HEK293T (cell line): ENCODE measurements around the gene NFKBIE.

Source experiments
- CTCF ChIA-PET: fragments of 350-600 bp; formaldehyde crosslinking; extraction: SDS; loops from one replicate; lab custom pipeline; 2021; ENCODE audit warnings: antibody characterized with exemption, inconsistent platforms; lab: Yijun Ruan, JAX
- POLR2A ChIA-PET: fragments of 350-600 bp; formaldehyde crosslinking; extraction: SDS; loops from one replicate; lab custom pipeline; 2020; ENCODE audit warnings: antibody characterized with exemption, inconsistent platforms; lab: Yijun Ruan, JAX
- DNase-seq: peaks from one replicate; pipeline ENCODE4 v3.0.0; 2012; ENCODE audit warnings: mixed read lengths; ENCODE audit errors: extremely low spot score
- ARNT ChIP-seq: fragments of 450-650 bp; IDR thresholded peaks from 2 replicates; pipeline ENCODE4 v1.6.1; 2017; ENCODE audit warnings: mild to moderate bottlenecking
- BHLHE40 ChIP-seq: fragments of 450-650 bp; IDR thresholded peaks from 2 replicates; pipeline ENCODE4 v1.6.1; 2016; ENCODE audit warnings: mild to moderate bottlenecking, moderate library complexity, borderline replicate concordance
- CTBP1 ChIP-seq: fragments of 450-650 bp; IDR thresholded peaks from 2 replicates; pipeline ENCODE4 v1.6.1; 2016; ENCODE audit warnings: borderline replicate concordance
- ELF4 ChIP-seq: fragments of 450-650 bp; IDR thresholded peaks from 2 replicates; pipeline ENCODE4 v1.6.1; 2017; ENCODE audit warnings: antibody characterized with exemption
- FOXA1 ChIP-seq: fragments of 450-650 bp; IDR thresholded peaks from 2 replicates; pipeline ENCODE4 v1.6.1; 2016; ENCODE audit warnings: mild to moderate bottlenecking
- FOXK2 ChIP-seq: fragments of 450-650 bp; IDR thresholded peaks from 2 replicates; pipeline ENCODE4 v1.6.1; 2016; ENCODE audit warnings: mild to moderate bottlenecking
- FOXM1 ChIP-seq: fragments of 450-650 bp; IDR thresholded peaks from 2 replicates; pipeline ENCODE4 v1.6.1; 2017; ENCODE audit warnings: mild to moderate bottlenecking, borderline replicate concordance
- HDGF ChIP-seq: fragments of 450-650 bp; IDR thresholded peaks from 2 replicates; pipeline ENCODE4 v1.6.1; 2017; ENCODE audit warnings: antibody characterized with exemption, borderline replicate concordance
- L3MBTL2 ChIP-seq: fragments of 450-650 bp; conservative IDR thresholded peaks from 2 replicates; pipeline ENCODE4 v1.6.1; 2016; ENCODE audit warnings: mild to moderate bottlenecking
- LEF1 ChIP-seq: fragments of 450-650 bp; IDR thresholded peaks from 2 replicates; pipeline ENCODE4 v1.6.1; 2017; ENCODE audit warnings: mild to moderate bottlenecking, borderline replicate concordance
- NFRKB ChIP-seq: fragments of 450-650 bp; IDR thresholded peaks from 2 replicates; pipeline ENCODE4 v1.6.1; 2016; ENCODE audit warnings: mild to moderate bottlenecking, moderate library complexity
- SP1 ChIP-seq: fragments of 450-650 bp; IDR thresholded peaks from 2 replicates; pipeline ENCODE4 v1.6.1; 2017
- SUZ12 ChIP-seq: fragments of 450-650 bp; IDR thresholded peaks from 2 replicates; pipeline ENCODE4 v1.6.1; 2016; ENCODE audit warnings: mild to moderate bottlenecking
- TARDBP ChIP-seq: fragments of 450-650 bp; IDR thresholded peaks from 2 replicates; pipeline ENCODE4 v1.6.1; 2016
- ZNF384 ChIP-seq: fragments of 450-650 bp; IDR thresholded peaks from 2 replicates; pipeline ENCODE4 v1.6.1; 2016
- TF ChIP-seq, protein P1 (sequence below): fragments of 450-650 bp; IDR thresholded peaks from 2 replicates; pipeline ENCODE4 v1.6.1; 2016

The NFKBIE gene

DNA sequence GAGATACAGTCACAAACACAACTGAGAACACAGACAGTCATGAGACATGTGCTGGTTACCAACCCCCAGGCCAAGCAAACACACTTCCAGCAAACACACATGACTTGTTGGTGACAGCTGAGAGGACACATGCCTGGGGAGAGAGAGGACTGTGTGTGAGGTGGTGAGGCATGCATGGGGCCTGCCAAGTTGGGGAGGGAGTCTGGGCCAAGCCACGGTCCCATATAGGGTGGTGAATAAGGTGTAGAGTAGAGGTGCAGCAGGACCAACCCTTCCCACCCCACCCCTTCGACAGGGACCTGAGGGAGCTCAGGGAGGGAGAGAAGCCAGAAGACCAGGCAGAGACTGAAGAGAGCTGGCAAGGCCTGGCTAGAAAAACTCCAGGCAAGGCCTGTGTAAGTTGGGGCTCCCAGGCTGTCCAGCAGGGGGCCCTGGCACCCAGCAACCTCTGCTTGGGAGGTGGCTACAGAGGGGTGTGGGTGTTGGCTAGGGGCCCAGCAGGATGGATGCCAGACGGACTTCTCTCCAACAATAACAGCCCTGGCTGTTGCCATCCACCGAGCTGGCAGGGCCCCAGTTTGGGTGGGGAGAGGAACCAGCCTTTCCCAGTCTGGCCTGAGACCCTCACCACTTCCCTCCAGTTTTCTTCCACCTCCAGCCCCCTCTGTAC is 43.9 kb downstream of the NFKBIE start:
- CTCF ChIA-PET: interaction anchor here (0.6 to 1.8 kb wide), 2 partner anchors 13 kb away, joined by 4 read pairs; no protein-coding TSS in a partner anchor
- no peak for TF ChIP-seq ZNF384
- no peak for TF ChIP-seq FOXK2
- TF ChIP-seq BHLHE40: no peak
- no peak for TF ChIP-seq CTBP1
- no peak for TF ChIP-seq ELF4
- TF ChIP-seq NFRKB: no peak
- no peak for TF ChIP-seq LEF1
- TF ChIP-seq L3MBTL2: no peak
- no peak for TF ChIP-seq HDGF
- TF ChIP-seq FOXA1: no peak
- TF ChIP-seq FOXM1: no peak
- no peak for TF ChIP-seq SUZ12
- POLR2A ChIA-PET: interaction anchor here (1.0 to 8.0 kb wide), 2 partner anchors 25 to 31 kb away, joined by 3 to 65 read pairs; partner anchors contain the start of gene HSP90AB1
- peak; percentile 37 for DNase-seq

DNA sequence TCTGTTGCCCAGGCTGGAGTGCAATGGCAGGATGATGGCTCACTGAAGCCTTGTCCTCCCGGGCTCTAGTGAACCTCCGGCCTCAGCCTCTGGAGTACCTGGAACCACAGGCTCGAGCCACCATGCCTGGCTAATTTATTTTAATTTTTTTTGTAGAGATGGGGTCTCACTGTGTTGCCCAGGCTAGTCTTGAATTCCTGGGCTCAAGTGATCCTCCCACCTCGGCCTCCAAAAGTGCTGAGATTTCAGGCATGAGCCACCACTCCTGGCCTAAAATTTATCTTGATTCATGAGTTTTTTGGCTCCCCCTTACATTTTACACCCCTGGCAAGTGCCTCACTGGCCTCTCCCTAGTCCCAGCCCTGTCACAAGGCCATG is 44.4 kb downstream of the NFKBIE start:
- DNase-seq: no peak
- ChIA-PET POLR2A (interaction anchor here (1.0 to 8.0 kb wide), 2 partner anchors 26 to 31 kb away, joined by 3 to 65 read pairs; partner anchors contain the start of gene HSP90AB1), CTCF (interaction anchor here (0.6 kb wide), 2 partner anchors 13 to 20 kb away, joined by 3 to 4 read pairs; no protein-coding TSS in a partner anchor)
- TF ChIP-seq CTBP1 (no peak), SP1 (no peak)

- no peak for DNase-seq
- CTCF ChIA-PET: interaction anchor here (0.5 to 1.5 kb wide), 4 partner anchors 9 to 48 kb away, joined by 3 to 4 read pairs (median 4); no protein-coding TSS in a partner anchor
- POLR2A ChIA-PET: interaction anchor here (0.6 to 2.2 kb wide), 12 partner anchors 10 to 1206 kb away, joined by 3 to 14 read pairs (median 4); partner anchors contain the start of genes HSP90AB1, KLHDC3 and SLC35B2
- TF ChIP-seq BHLHE40 (no peak), ARNT (no peak), ZNF384 (no peak), CTBP1 (no peak), ELF4 (no peak), NFRKB (no peak), HDGF (no peak), L3MBTL2 (no peak), FOXK2 (no peak), TARDBP (no peak), FOXM1 (no peak), SP1 (no peak), SUZ12 (no peak), FOXA1 (no peak), LEF1 (no peak)
- TF ChIP-seq, protein P1, sequence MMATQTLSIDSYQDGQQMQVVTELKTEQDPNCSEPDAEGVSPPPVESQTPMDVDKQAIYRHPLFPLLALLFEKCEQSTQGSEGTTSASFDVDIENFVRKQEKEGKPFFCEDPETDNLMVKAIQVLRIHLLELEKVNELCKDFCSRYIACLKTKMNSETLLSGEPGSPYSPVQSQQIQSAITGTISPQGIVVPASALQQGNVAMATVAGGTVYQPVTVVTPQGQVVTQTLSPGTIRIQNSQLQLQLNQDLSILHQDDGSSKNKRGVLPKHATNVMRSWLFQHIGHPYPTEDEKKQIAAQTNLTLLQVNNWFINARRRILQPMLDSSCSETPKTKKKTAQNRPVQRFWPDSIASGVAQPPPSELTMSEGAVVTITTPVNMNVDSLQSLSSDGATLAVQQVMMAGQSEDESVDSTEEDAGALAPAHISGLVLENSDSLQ: no peak
These were observed 45.3 kb downstream of the NFKBIE start for GRCh38 chr6:44219815-44220784.

GRCh38 chr6:44219053-44219814 is 46.1 kb downstream of the NFKBIE start:
- DNase-seq: peak; percentile 66
- no peak for TF ChIP-seq TARDBP
- peak; percentile 95 for TF ChIP-seq L3MBTL2
- ChIA-PET POLR2A (interaction anchor here (0.6 to 2.2 kb wide), 12 partner anchors 10 to 1205 kb away, joined by 3 to 14 read pairs (median 4); partner anchors contain the start of genes HSP90AB1, KLHDC3 and SLC35B2), CTCF (interaction anchor here (0.5 to 1.5 kb wide), 6 partner anchors 9 to 85 kb away, joined by 3 to 5 read pairs (median 4); no protein-coding TSS in a partner anchor)

DNA sequence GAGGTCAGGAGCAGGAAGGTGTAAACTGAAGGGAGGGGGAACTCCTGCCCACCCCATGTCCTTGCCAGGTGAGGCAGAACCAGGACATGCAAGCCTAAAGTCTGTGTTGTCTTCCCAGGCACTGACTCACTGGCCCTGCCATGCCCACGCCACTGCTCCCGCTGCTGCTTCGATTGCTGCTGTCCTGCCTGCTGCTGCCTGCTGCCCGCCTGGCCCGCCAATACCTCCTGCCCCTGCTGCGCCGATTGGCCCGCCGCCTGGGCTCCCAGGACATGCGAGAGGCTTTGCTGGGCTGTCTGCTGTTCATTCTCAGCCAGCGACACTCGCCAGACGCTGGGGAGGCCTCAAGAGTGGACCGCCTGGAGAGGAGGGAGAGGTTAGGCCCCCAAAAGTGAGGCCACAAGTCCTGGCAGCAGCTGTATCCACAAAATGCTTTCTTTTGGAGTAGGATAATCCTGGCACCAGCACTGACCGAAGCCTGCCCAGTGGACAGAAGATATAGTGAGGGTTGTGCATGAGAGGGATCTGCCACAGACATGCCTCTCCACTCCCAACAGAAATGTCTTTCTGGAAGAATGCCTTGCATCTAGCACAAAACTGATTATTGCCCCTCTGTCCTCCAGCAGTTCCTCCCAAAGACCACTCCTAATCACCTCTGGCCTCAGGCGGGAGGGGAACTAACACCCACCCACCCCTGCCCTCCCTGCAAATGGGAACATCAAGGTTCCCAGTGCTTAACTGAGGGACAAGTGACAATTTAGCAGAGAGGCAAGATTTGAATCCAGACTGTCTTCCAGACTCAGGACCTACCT is 47.8 kb downstream of the NFKBIE start:
- POLR2A ChIA-PET: interaction anchor here (0.8 to 2.2 kb wide), 2 partner anchors 30 to 45 kb away, joined by 4 to 14 read pairs; partner anchors contain the start of gene HSP90AB1
- DNase-seq: no peak
- CTCF ChIA-PET: no interaction called here
- TF ChIP-seq, protein P1: no peak
- TF ChIP-seq LEF1: no peak
- TF ChIP-seq SP1: no peak
- no peak for TF ChIP-seq BHLHE40
- no peak for TF ChIP-seq ARNT
- TF ChIP-seq ZNF384: no peak
- no peak for TF ChIP-seq CTBP1
- TF ChIP-seq HDGF: no peak
- no peak for TF ChIP-seq NFRKB
- no peak for TF ChIP-seq L3MBTL2
- TF ChIP-seq TARDBP: no peak
- TF ChIP-seq FOXA1: no peak
- TF ChIP-seq ELF4: no peak
- no peak for TF ChIP-seq SUZ12
- no peak for TF ChIP-seq FOXM1
- no peak for TF ChIP-seq FOXK2
